DND-41 (cell line): Measurements from ENCODE around the gene METAP2.

ENCODE experiments used
- ATAC-seq: fragments of 200-7000 bp; cut with Tn5 transposase; 3 replicates; pipeline ENCODE4 v1.9.1; 2021; ENCODE audit warnings: low read depth; ENCODE audit not compliant: insufficient read depth
- DNase-seq: peaks from one replicate; pipeline ENCODE4 v3.0.0-alpha.2; 2020
- H2AFZ ChIP-seq: 2 replicates; pipeline ENCODE4 v1.6.0; 2012; ENCODE audit warnings: low read depth, low read length
- H3K27ac ChIP-seq: 2 replicates; pipeline ENCODE4 v1.5.1; 2012; ENCODE audit warnings: low read length, inconsistent platforms
- H3K27me3 ChIP-seq: fragments of 200-600 bp; sonication (generic); 2 replicates; pipeline ENCODE4 v1.6.0; 2012; ENCODE audit warnings: low read length, mild to moderate bottlenecking, inconsistent platforms; ENCODE audit not compliant: insufficient read depth, poor library complexity
- H3K36me3 ChIP-seq: 2 replicates; pipeline ENCODE4 v1.5.1; 2012; ENCODE audit warnings: low read length, inconsistent platforms; ENCODE audit not compliant: insufficient read depth
- H3K4me1 ChIP-seq: 2 replicates; pipeline ENCODE4 v1.5.1; 2012; ENCODE audit warnings: mild to moderate bottlenecking, low read length; ENCODE audit not compliant: insufficient read depth
- H3K4me2 ChIP-seq: 2 replicates; pipeline ENCODE4 v1.6.0; 2012; ENCODE audit warnings: mild to moderate bottlenecking, moderate library complexity, low read length, inconsistent platforms; ENCODE audit not compliant: insufficient read depth
- H3K4me3 ChIP-seq, 2 experiments: fragments of 200-600 bp in 1 of 2; shearing (Covaris generic) in 1 of 2; 2 replicates each; pipeline ENCODE4 v1.5.1; 2012 to 2016; ENCODE audit warnings: inconsistent platforms in 2 of 2, low read length in 2 of 2, mild to moderate bottlenecking in 2 of 2, low read depth in 1 of 2, moderate library complexity in 1 of 2
- H3K79me2 ChIP-seq: 2 replicates; pipeline ENCODE4 v1.6.0; 2012; ENCODE audit warnings: low read length, inconsistent platforms; ENCODE audit not compliant: insufficient read depth
- H3K9ac ChIP-seq: 2 replicates; pipeline ENCODE4 v1.6.0; 2012; ENCODE audit warnings: low read depth, mild to moderate bottlenecking, inconsistent platforms, low read length, moderate library complexity
- H3K9me3 ChIP-seq: 2 replicates; pipeline ENCODE4 v1.5.1; 2012; ENCODE audit warnings: low read length, moderate library complexity, mild to moderate bottlenecking, inconsistent platforms; ENCODE audit not compliant: insufficient read depth, severe bottlenecking
- H4K20me1 ChIP-seq: 2 replicates; pipeline ENCODE4 v1.6.0; 2012; ENCODE audit warnings: low read length; ENCODE audit not compliant: insufficient read depth
- EZH2 ChIP-seq: IDR thresholded peaks from 3 replicates; pipeline ENCODE4 v1.6.1; 2012; ENCODE audit warnings: borderline replicate concordance, low read depth, mild to moderate bottlenecking, moderate library complexity, low read length, inconsistent platforms; ENCODE audit not compliant: severe bottlenecking
- TF ChIP-seq, protein P1 (sequence below): IDR thresholded peaks from 2 replicates; pipeline ENCODE4 v1.5.1; 2012; ENCODE audit warnings: borderline replicate concordance, low read length, moderate library complexity, mild to moderate bottlenecking; ENCODE audit not compliant: poor library complexity, severe bottlenecking; ENCODE audit errors: extremely low read depth

METAP2 gene

DNA sequence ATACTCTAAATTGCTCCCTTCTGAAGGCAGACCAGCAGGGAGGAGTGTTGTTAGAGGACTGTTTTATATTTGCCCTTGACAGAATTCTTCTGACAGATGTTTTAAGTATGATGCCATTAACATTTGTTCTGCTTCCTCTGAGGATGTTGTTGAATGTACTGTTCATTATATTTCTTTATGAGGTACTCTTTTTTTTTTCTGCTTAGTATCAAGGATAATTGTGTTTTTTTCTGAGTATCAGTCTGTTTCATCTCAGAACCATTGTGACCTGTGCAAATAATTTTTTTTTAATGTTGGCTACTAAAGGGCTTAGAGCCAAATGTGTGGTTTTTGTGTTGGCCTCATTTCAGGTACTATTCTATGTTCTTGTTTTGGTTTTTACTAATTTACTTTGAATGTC lies 10.6 kb downstream of the METAP2 start:
- H2AFZ ChIP-seq, result no peak overlapping the region
- H3K27ac ChIP-seq, result no peak overlapping the region
- TF ChIP-seq EZH2, result no peak
- TF ChIP-seq, protein P1, sequence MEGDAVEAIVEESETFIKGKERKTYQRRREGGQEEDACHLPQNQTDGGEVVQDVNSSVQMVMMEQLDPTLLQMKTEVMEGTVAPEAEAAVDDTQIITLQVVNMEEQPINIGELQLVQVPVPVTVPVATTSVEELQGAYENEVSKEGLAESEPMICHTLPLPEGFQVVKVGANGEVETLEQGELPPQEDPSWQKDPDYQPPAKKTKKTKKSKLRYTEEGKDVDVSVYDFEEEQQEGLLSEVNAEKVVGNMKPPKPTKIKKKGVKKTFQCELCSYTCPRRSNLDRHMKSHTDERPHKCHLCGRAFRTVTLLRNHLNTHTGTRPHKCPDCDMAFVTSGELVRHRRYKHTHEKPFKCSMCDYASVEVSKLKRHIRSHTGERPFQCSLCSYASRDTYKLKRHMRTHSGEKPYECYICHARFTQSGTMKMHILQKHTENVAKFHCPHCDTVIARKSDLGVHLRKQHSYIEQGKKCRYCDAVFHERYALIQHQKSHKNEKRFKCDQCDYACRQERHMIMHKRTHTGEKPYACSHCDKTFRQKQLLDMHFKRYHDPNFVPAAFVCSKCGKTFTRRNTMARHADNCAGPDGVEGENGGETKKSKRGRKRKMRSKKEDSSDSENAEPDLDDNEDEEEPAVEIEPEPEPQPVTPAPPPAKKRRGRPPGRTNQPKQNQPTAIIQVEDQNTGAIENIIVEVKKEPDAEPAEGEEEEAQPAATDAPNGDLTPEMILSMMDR, result no peak
- H3K4me3 ChIP-seq, result no peak overlapping the region
- H3K9me3 ChIP-seq, result no peaks in the 10 kb centered on the region
- peaks cover 55% of the 10 kb centered on the region for H3K79me2 ChIP-seq
- no peak for DNase-seq
- peaks cover 70% of the 10 kb centered on the region for H3K36me3 ChIP-seq
- H3K4me2 ChIP-seq, result no peak overlapping the region
- no peaks in the 10 kb centered on the region for H3K4me1 ChIP-seq
- H3K9ac ChIP-seq, result no peak overlapping the region
- ATAC-seq, result no peak
- H4K20me1 ChIP-seq, result peaks cover 32% of the 10 kb centered on the region
- H3K27me3 ChIP-seq, result no peaks in the 10 kb centered on the region

DNA sequence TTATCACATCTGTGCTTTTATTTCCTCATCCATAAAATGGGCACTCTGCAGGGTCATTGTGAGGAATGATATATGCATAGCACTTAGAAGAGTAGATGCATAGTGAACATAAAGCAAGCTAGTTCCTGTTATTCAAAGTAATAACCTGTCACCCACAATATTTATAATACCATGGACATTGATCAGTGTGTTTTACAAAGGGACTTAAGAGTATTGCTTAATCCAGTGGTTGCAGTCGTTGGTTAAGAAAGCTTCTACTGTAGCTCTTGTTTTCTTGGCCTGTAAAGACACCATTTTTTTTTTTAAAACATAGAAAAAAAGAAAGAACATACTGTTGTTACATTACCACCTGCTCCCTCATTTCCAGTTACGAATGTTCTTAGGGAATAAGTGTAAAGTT lies 13.1 kb downstream of the METAP2 start:
- Histone ChIP-seq H3K4me3 (no peak overlapping the region), H3K4me2 (no peak overlapping the region), H3K27me3 (no peaks in the 10 kb centered on the region), H3K4me1 (no peaks in the 10 kb centered on the region), H3K9ac (no peak overlapping the region), H3K27ac (no peak overlapping the region), H2AFZ (no peak overlapping the region), H3K36me3 (peaks cover 64% of the 10 kb centered on the region), H3K9me3 (no peaks in the 10 kb centered on the region), H4K20me1 (peaks cover 14% of the 10 kb centered on the region), H3K79me2 (peaks cover 40% of the 10 kb centered on the region)
- ATAC-seq (no peak), DNase-seq (no peak)
- TF ChIP-seq, protein P1, result no peak
- no peak for TF ChIP-seq EZH2

DNA sequence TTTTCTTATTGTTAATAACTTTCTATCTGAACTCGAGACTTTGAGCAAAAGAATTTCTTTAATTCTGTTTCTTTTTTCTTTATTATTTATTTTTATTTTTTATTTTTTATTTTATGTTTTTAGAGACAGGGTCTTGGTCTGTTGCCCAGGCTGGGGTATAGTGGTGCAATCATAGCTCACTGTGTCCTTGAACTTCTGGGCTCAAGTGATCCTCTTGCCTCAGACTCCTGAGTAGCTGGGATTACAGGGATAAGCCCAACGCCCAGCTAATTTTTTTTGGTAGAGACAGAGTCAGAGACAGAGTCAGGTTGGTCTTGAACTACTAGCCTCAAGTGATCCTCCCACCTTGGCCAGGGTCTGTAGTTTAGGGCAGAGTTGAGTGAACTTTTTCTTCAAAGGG lies 18.5 kb downstream of the METAP2 start:
- H2AFZ ChIP-seq, result no peak overlapping the region
- TF ChIP-seq, protein P1, result no peak
- TF ChIP-seq EZH2, result no peak
- ATAC-seq (no peak), DNase-seq (no peak)
- H3K79me2 ChIP-seq, result peaks cover 20% of the 10 kb centered on the region
- no peaks in the 10 kb centered on the region for H3K27me3 ChIP-seq
- H4K20me1 ChIP-seq, result 0 out of 2 replicates have a peak, but pooled peaks cover 4% of the 10 kb centered on the region
- no peak overlapping the region for H3K27ac ChIP-seq
- no peaks in the 10 kb centered on the region for H3K9me3 ChIP-seq
- no peak overlapping the region for H3K9ac ChIP-seq
- no peak overlapping the region for H3K4me2 ChIP-seq
- H3K4me1 ChIP-seq, result no peaks in the 10 kb centered on the region
- peaks cover 71% of the 10 kb centered on the region for H3K36me3 ChIP-seq
- H3K4me3 ChIP-seq, result no peak overlapping the region

DNA sequence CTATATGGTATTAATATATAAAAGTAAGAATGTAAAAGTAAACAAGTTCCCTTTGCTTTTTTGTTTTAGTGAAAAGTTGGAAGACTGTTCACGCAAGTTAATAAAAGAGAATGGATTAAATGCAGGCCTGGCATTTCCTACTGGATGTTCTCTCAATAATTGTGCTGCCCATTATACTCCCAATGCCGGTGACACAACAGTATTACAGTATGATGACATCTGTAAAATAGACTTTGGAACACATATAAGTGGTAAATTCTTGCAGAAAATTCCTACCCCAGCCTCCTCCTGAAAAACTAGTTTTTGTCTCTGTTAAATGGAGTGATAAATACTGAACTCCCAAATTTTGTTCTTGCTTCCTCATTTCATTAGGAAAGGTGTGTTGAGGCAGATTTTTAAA lies 20.9 kb downstream of the METAP2 start:
- Histone ChIP-seq H2AFZ (no peak overlapping the region), H3K36me3 (peaks cover 88% of the 10 kb centered on the region), H4K20me1 (0 out of 2 replicates have a peak, but pooled peaks cover 4% of the 10 kb centered on the region), H3K9ac (no peak overlapping the region), H3K4me1 (no peaks in the 10 kb centered on the region), H3K27ac (no peak overlapping the region), H3K4me3 (no peak overlapping the region), H3K9me3 (no peaks in the 10 kb centered on the region), H3K4me2 (no peak overlapping the region), H3K79me2 (peaks cover 25% of the 10 kb centered on the region), H3K27me3 (no peaks in the 10 kb centered on the region)
- no peak for ATAC-seq
- TF ChIP-seq, protein P1, result no peak
- no peak for TF ChIP-seq EZH2
- no peak for DNase-seq
